GM04503 (cell line): Measurements from ENCODE around the gene PNKP.

Source experiments
- DNase-seq: peaks from one replicate; pipeline ENCODE4 v3.0.0-alpha.2; 2012; ENCODE audit warnings: low read depth

PNKP gene

GRCh38 chr19:49876422-49877019 lies 9.1 kb upstream of the PNKP start:
- DNase-seq = peak; percentile 90

GRCh38 chr19:49875857-49876421 lies 8.6 kb upstream of the PNKP start:
- DNase-seq = no peak

- no peak for DNase-seq
Observed at GRCh38 chr19:49875177-49875576, 7.8 kb upstream of the PNKP start.

GRCh38 chr19:49874503-49875157 lies 7.3 kb upstream of the PNKP start:
- no peak for DNase-seq

- DNase-seq = no peak
Observed at GRCh38 chr19:49873834-49874233, 6.5 kb upstream of the PNKP start.

GRCh38 chr19:49873129-49873521 lies 5.7 kb upstream of the PNKP start:
- DNase-seq = no peak

GRCh38 chr19:49872245-49873128 lies 5.1 kb upstream of the PNKP start:
- no peak for DNase-seq

- no peak for DNase-seq
Observed at GRCh38 chr19:49871349-49871985, 4.1 kb upstream of the PNKP start.

GRCh38 chr19:49870309-49870901 lies 3.0 kb upstream of the PNKP start:
- DNase-seq = no peak

- peak; percentile 100 for DNase-seq
Observed at GRCh38 chr19:49869484-49870308, 2.3 kb upstream of the PNKP start.

- DNase-seq = no peak
Observed at GRCh38 chr19:49869009-49869483, 1.7 kb upstream of the PNKP start.

- no peak for DNase-seq
Observed at GRCh38 chr19:49864890-49865289, 2.5 kb downstream of the PNKP start.

- no peak for DNase-seq
Observed at GRCh38 chr19:49863935-49864320, 3.4 kb downstream of the PNKP start.

- DNase-seq = no peak
Observed at GRCh38 chr19:49863254-49863934, 4.0 kb downstream of the PNKP start.

- DNase-seq = no peak
Observed at GRCh38 chr19:49862391-49863253, 4.8 kb downstream of the PNKP start.

GRCh38 chr19:49861541-49862378 lies 5.6 kb downstream of the PNKP start:
- DNase-seq = no peak

- DNase-seq = no peak
Observed at GRCh38 chr19:49861107-49861506, 6.3 kb downstream of the PNKP start.
